ENCODE data around the gene LMO2. TPM values are rescaled to one million over a fixed set of nuclear protein-coding genes. Genes with fewer than 3 reads are reported as not detected.

Gene LMO2
- total and polyA plus RNA-seq, 2 donors (not counting 1 experiment from before 2014, with no cell fraction given) = 6.2 to 10.7 TPM

GRCh38 chr11:33896911-33897310 lies 5.0 kb upstream of the LMO2 start:
- CTCF ChIA-PET = interaction anchor here (1.8 to 5.3 kb wide), 2 partner anchors 14 to 26 kb away, joined by 6 to 21 read pairs; no protein-coding TSS in a partner anchor
- no peak overlapping the region for H3K27ac ChIP-seq (ENCODE audit: low read length in 2 of 2)
- no peaks in the 10 kb centered on the region for H3K9me3 ChIP-seq (ENCODE audit: control extremely low read depth in 1 of 3, control insufficient read depth in 2 of 3, insufficient read depth in 1 of 3, low read length in 2 of 3)
- Mint-ChIP-seq H3K4me1 (peaks cover 78% of the 10 kb centered on the region), H3K27me3 (no peaks in the 10 kb centered on the region), H3K9me3 (ENCODE audit: insufficient read depth) (no peaks in the 10 kb centered on the region), H3K4me3 (no peak overlapping the region), H3K27ac (no peak overlapping the region)
- DNase-seq (no peak), ATAC-seq (ENCODE audit: low read depth) (no peak)
- intact Hi-C loops (cut with micrococcal nuclease) = loop anchor here (5.0 kb wide), 1 partner anchor 40 kb away; no protein-coding TSS in a partner anchor
- no peak overlapping the region for H2AFZ ChIP-seq (ENCODE audit: insufficient read depth, low read depth, low read length, poor library complexity, severe bottlenecking)
- TF ChIP-seq EZH2 (IDR thresholded peaks at IDR 0.05; ENCODE audit: borderline replicate concordance, insufficient read depth, low read depth, low read length, poor library complexity, severe bottlenecking) = no peak
- TF ChIP-seq CTCF (IDR thresholded peaks at IDR 0.05) = no peak
- H3K9ac ChIP-seq (ENCODE audit: low read length) = no peak overlapping the region
- H3K4me3 ChIP-seq (ENCODE audit: control extremely low read depth in 1 of 5, extremely low read depth in 1 of 5, insufficient read depth in 1 of 5, low read depth in 2 of 5, low read length in 4 of 5) = no peak overlapping the region
- H3K36me3 ChIP-seq (replicated peaks in 1 of 2; ENCODE audit: control extremely low read depth in 1 of 2, control insufficient read depth in 1 of 2, extremely low read depth in 1 of 2, insufficient read depth in 2 of 2, low read length in 1 of 2) = no peaks in the 10 kb centered on the region
- no peak overlapping the region for H3K4me2 ChIP-seq (replicated peaks; ENCODE audit: low read depth, low read length, poor library complexity, severe bottlenecking)
- POLR2A ChIA-PET = no interaction called here
- H3K79me2 ChIP-seq (ENCODE audit: control insufficient read depth, insufficient read depth, low read length) = peaks cover 8% of the 10 kb centered on the region
- no peaks in the 10 kb centered on the region for H4K20me1 ChIP-seq (ENCODE audit: control insufficient read depth, insufficient read depth, low read length, poor library complexity, severe bottlenecking)
- peaks cover 66 to 73% of the 10 kb centered on the region in 2 donors for H3K4me1 ChIP-seq (ENCODE audit: control insufficient read depth in 2 of 2, insufficient read depth in 2 of 2, low read length in 2 of 2)
- H3K27me3 ChIP-seq (replicated peaks in 1 of 4; ENCODE audit: control extremely low read depth in 1 of 4, control insufficient read depth in 3 of 4, insufficient read depth in 4 of 4, low read length in 3 of 4) = no peaks in the 10 kb centered on the region
- no CpG with 5 or more reads among the region's 2 CpGs for WGBS (ENCODE audit: insufficient coverage)

- ChIA-PET CTCF (interaction anchor here (0.9 to 5.3 kb wide), 6 partner anchors 15 to 101 kb away, joined by 3 to 21 read pairs (median 6); no protein-coding TSS in a partner anchor), POLR2A (no interaction called here)
- H3K4me1 ChIP-seq (ENCODE audit: control insufficient read depth in 2 of 2, insufficient read depth in 2 of 2, low read length in 2 of 2) = peaks cover 74 to 81% of the 10 kb centered on the region in 2 donors
- no peak overlapping the region for H2AFZ ChIP-seq (ENCODE audit: insufficient read depth, low read depth, low read length, poor library complexity, severe bottlenecking)
- H3K9me3 ChIP-seq (ENCODE audit: control extremely low read depth in 1 of 3, control insufficient read depth in 2 of 3, insufficient read depth in 1 of 3, low read length in 2 of 3) = no peaks in the 10 kb centered on the region
- Mint-ChIP-seq H3K9me3 (ENCODE audit: insufficient read depth) (no peaks in the 10 kb centered on the region), H3K27me3 (no peaks in the 10 kb centered on the region), H3K4me1 (peaks cover 85% of the 10 kb centered on the region), H3K27ac (peak overlapping the region; percentile 79), H3K4me3 (peak overlapping the region; percentile 3)
- intact Hi-C loops (cut with micrococcal nuclease) = loop anchor here (2.0 to 5.0 kb wide), 2 partner anchors 17 to 38 kb away; no protein-coding TSS in a partner anchor
- H3K36me3 ChIP-seq (replicated peaks in 1 of 2; ENCODE audit: control extremely low read depth in 1 of 2, control insufficient read depth in 1 of 2, extremely low read depth in 1 of 2, insufficient read depth in 2 of 2, low read length in 1 of 2) = no peaks in the 10 kb centered on the region
- H3K9ac ChIP-seq (ENCODE audit: low read length) = no peak overlapping the region
- DNase-seq (no peak), ATAC-seq (ENCODE audit: low read depth) (no peak)
- WGBS (ENCODE audit: insufficient coverage) = 100% methylated on average over 1 of the region's 2 CpGs
- H3K27me3 ChIP-seq (replicated peaks in 1 of 4; ENCODE audit: control extremely low read depth in 1 of 4, control insufficient read depth in 3 of 4, insufficient read depth in 4 of 4, low read length in 3 of 4) = no peaks in the 10 kb centered on the region
- TF ChIP-seq EZH2 (IDR thresholded peaks at IDR 0.05; ENCODE audit: borderline replicate concordance, insufficient read depth, low read depth, low read length, poor library complexity, severe bottlenecking) (no peak), CTCF (IDR thresholded peaks at IDR 0.05) (no peak)
- H4K20me1 ChIP-seq (ENCODE audit: control insufficient read depth, insufficient read depth, low read length, poor library complexity, severe bottlenecking) = no peaks in the 10 kb centered on the region
- peak overlapping the region in 1 of 2 donors; percentile 62 for H3K27ac ChIP-seq (ENCODE audit: low read length in 2 of 2)
- H3K79me2 ChIP-seq (ENCODE audit: control insufficient read depth, insufficient read depth, low read length) = peaks cover 8% of the 10 kb centered on the region
- H3K4me2 ChIP-seq (replicated peaks; ENCODE audit: low read depth, low read length, poor library complexity, severe bottlenecking) = peak overlapping the region; percentile 82
- no peak overlapping the region for H3K4me3 ChIP-seq (ENCODE audit: control extremely low read depth in 1 of 5, extremely low read depth in 1 of 5, insufficient read depth in 1 of 5, low read depth in 2 of 5, low read length in 4 of 5)
Observed at GRCh38 chr11:33895752-33896137, 3.9 kb upstream of the LMO2 start.
